HG02642 (cell line): ENCODE results near the gene ADAMTS12.

Experiments
- ATAC-seq: cut with Tn5 transposase; IDR thresholded peaks from one replicate; pipeline ENCODE4 v1.9.1; 2021; ENCODE audit warnings: mild to moderate bottlenecking; ENCODE audit not compliant: unreplicated experiment, poor library complexity

ADAMTS12 gene

GRCh38 chr5:33769968-33770367 lies 121.8 kb downstream of the ADAMTS12 start:
- ATAC-seq: no peak

- ATAC-seq: no peak
Measured at GRCh38 chr5:33769196-33769595, 122.6 kb downstream of the ADAMTS12 start.

GRCh38 chr5:33766023-33766422 lies 125.8 kb downstream of the ADAMTS12 start:
- no peak for ATAC-seq

GRCh38 chr5:33764786-33765185 lies 127.0 kb downstream of the ADAMTS12 start:
- no peak for ATAC-seq

GRCh38 chr5:33763435-33763834 lies 128.4 kb downstream of the ADAMTS12 start:
- no peak for ATAC-seq

- no peak for ATAC-seq
Measured at GRCh38 chr5:33762859-33763258, 128.9 kb downstream of the ADAMTS12 start.

GRCh38 chr5:33761139-33761538 lies 130.7 kb downstream of the ADAMTS12 start:
- ATAC-seq: no peak

GRCh38 chr5:33758737-33759136 lies 133.1 kb downstream of the ADAMTS12 start:
- ATAC-seq: no peak

GRCh38 chr5:33756491-33756890 lies 135.3 kb downstream of the ADAMTS12 start:
- ATAC-seq: no peak

GRCh38 chr5:33755231-33755630 lies 136.6 kb downstream of the ADAMTS12 start:
- no peak for ATAC-seq

GRCh38 chr5:33753704-33754103 lies 138.1 kb downstream of the ADAMTS12 start:
- ATAC-seq: no peak

GRCh38 chr5:33748754-33749153 lies 143.0 kb downstream of the ADAMTS12 start:
- ATAC-seq: no peak

GRCh38 chr5:33745101-33745770 lies 146.6 kb downstream of the ADAMTS12 start:
- no peak for ATAC-seq

GRCh38 chr5:33743099-33743498 lies 148.7 kb downstream of the ADAMTS12 start:
- no peak for ATAC-seq

GRCh38 chr5:33742181-33742580 lies 149.6 kb downstream of the ADAMTS12 start:
- ATAC-seq: no peak

- no peak for ATAC-seq
Measured at GRCh38 chr5:33738967-33739366, 152.8 kb downstream of the ADAMTS12 start.

- ATAC-seq: no peak
Measured at GRCh38 chr5:33738097-33738496, 153.7 kb downstream of the ADAMTS12 start.

GRCh38 chr5:33737697-33738096 lies 154.1 kb downstream of the ADAMTS12 start:
- no peak for ATAC-seq

GRCh38 chr5:33737284-33737683 lies 154.5 kb downstream of the ADAMTS12 start:
- no peak for ATAC-seq

GRCh38 chr5:33736510-33736909 lies 155.3 kb downstream of the ADAMTS12 start:
- ATAC-seq: no peak

GRCh38 chr5:33735072-33735471 lies 156.7 kb downstream of the ADAMTS12 start:
- no peak for ATAC-seq

- no peak for ATAC-seq
Measured at GRCh38 chr5:33734537-33734936, 157.3 kb downstream of the ADAMTS12 start.

- no peak for ATAC-seq
Measured at GRCh38 chr5:33733225-33733624, 158.6 kb downstream of the ADAMTS12 start.
